HCT116 (cell line): ENCODE measurements around the gene PATL1.
A peak's percentile ranks its signal among the peaks of the same experiment; 100 is the strongest.

Experiments
- ELF1 ChIP-seq: IDR thresholded peaks from 2 replicates; pipeline ENCODE4 v1.6.1; 2012; ENCODE audit warnings: low read depth, borderline replicate concordance
- JUND ChIP-seq: IDR thresholded peaks from 2 replicates; pipeline ENCODE4 v1.6.1; 2012
- POLR2AphosphoS5 ChIP-seq: IDR thresholded peaks from 2 replicates; pipeline ENCODE4 v1.6.1; 2011; ENCODE audit warnings: mild to moderate bottlenecking, low read depth, low read length, moderate library complexity
- TF ChIP-seq, protein P1 (sequence below): IDR thresholded peaks from 2 replicates; pipeline ENCODE4 v1.6.1; 2012

DNA sequence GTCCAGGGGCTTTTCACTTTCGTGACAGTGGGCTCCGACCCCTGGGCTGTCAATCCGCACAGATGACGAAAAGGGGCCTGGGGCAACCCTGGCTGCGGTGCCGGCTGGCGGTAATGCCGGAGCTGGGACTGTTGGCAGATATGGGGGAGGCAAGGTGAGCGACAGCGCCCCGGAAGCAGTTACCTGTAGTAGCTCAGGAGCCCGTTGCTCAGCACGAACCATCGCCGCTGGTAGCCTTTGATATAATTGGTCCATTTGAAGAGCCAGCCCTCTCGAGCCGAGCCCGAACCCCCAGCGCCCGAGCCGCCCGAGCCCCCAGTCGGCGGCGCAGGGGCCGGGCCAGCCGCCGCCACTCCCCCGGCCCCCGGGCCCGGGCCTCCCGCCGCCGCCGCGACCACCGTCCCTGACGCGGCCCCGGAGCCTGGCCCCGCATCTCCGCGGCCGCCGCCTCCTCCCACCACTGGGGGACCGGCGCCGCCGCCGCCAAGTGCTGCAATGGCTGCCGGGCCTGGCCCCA is 53.7 kb downstream of the PATL1 start:
- TF ChIP-seq JUND (no peak), ELF1 (no peak), POLR2AphosphoS5 (peak; percentile 45; the same call in 1 of the 2 replicates)
- TF ChIP-seq, protein P1, sequence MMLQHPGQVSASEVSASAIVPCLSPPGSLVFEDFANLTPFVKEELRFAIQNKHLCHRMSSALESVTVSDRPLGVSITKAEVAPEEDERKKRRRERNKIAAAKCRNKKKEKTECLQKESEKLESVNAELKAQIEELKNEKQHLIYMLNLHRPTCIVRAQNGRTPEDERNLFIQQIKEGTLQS: no peak
